ENCODE measurements around the gene TADA2A. TPM values are rescaled to one million over a fixed set of nuclear protein-coding genes. Genes with fewer than 3 reads are reported as not detected.

Gene TADA2A
- total RNA-seq, 5 donors from 2014 or later (not counting 1 experiment from before 2014, with no cell fraction given), result 14.5 to 27.3 (median 21.9) TPM

GRCh38 chr17:37425268-37425667, 18.6 kb downstream of the TADA2A start:
- DNase-seq (no peak), ATAC-seq (replicated peaks in 1 of 4) (no peak)
- H3K36me3 Mint-ChIP-seq, result peaks cover 33% of the 10 kb centered on the region
- no peak overlapping the region for H3K27ac Mint-ChIP-seq
- no peaks in the 10 kb centered on the region for H3K27me3 ChIP-seq (replicated peaks in 1 of 2; ENCODE audit: control insufficient read depth in 2 of 2, extremely low read depth in 1 of 2, insufficient read depth in 2 of 2, low read length in 1 of 2)
- H3K4me1 Mint-ChIP-seq, result peaks cover 0 to 9% (median 7%) of the 10 kb centered on the region in 3 donors
- H3K27ac ChIP-seq (ENCODE audit: low read length), result no peak overlapping the region
- H3K4me3 Mint-ChIP-seq, result no peak overlapping the region
- WGBS (ENCODE audit: insufficient coverage), result no CpG with 5 or more reads among the region's 1 CpG
- H3K4me3 ChIP-seq (ENCODE audit: control insufficient read depth in 1 of 2, extremely low read depth in 1 of 2, low read length in 1 of 2), result no peak overlapping the region
- ChIA-PET POLR2A (no interaction called here), CTCF (interaction anchor here in 1 of 2 donors (0.6 kb wide), 1 partner anchor 25 kb away, joined by 4 read pairs; no protein-coding TSS in a partner anchor)
- H3K4me1 ChIP-seq (ENCODE audit: control insufficient read depth in 1 of 2, extremely low read depth in 1 of 2, insufficient read depth in 2 of 2, low read length in 2 of 2), result no peaks in the 10 kb centered on the region
- no peaks in the 10 kb centered on the region for H3K9me3 ChIP-seq
- no peaks in the 10 kb centered on the region for H3K27me3 Mint-ChIP-seq
- H3K36me3 ChIP-seq (ENCODE audit: control insufficient read depth in 2 of 2, extremely low read depth in 1 of 2, insufficient read depth in 1 of 2, low read length in 1 of 2), result peaks cover 7 to 60% of the 10 kb centered on the region in 2 donors
- no peaks in the 10 kb centered on the region for H3K9me3 Mint-ChIP-seq

DNA sequence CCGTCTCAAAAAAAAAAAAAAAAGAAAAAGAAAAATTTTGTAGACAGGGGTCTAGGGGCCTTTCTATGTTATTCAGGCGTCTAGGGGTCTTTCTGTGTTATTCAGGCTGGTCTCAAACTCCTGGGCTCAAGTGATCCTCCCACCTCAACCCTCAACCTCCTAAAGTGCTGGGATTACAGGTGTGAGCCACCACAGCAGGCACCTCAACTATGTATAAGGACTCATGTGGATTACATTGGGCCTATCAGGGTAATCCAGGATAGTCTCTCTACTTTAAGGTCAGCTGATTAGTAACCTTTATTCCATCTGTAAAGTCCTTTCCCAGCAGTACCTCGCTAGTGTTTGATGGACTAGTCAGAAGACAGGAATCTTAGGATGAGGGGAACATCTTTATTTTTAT, 22.4 kb downstream of the TADA2A start:
- peaks cover 40% of the 10 kb centered on the region for H3K36me3 Mint-ChIP-seq
- no peaks in the 10 kb centered on the region for H3K27me3 ChIP-seq (replicated peaks in 1 of 2; ENCODE audit: control insufficient read depth in 2 of 2, extremely low read depth in 1 of 2, insufficient read depth in 2 of 2, low read length in 1 of 2)
- peaks cover 3 to 61% of the 10 kb centered on the region in 2 donors for H3K36me3 ChIP-seq (ENCODE audit: control insufficient read depth in 2 of 2, extremely low read depth in 1 of 2, insufficient read depth in 1 of 2, low read length in 1 of 2)
- H3K27ac Mint-ChIP-seq, result no peak overlapping the region
- H3K4me3 ChIP-seq (ENCODE audit: control insufficient read depth in 1 of 2, extremely low read depth in 1 of 2, low read length in 1 of 2), result no peak overlapping the region
- DNase-seq (no peak), ATAC-seq (replicated peaks in 1 of 4) (no peak)
- no peaks in the 10 kb centered on the region for H3K4me1 ChIP-seq (ENCODE audit: control insufficient read depth in 1 of 2, extremely low read depth in 1 of 2, insufficient read depth in 2 of 2, low read length in 2 of 2)
- no peaks in the 10 kb centered on the region for H3K27me3 Mint-ChIP-seq
- no peak overlapping the region for H3K4me3 Mint-ChIP-seq
- no peak overlapping the region for H3K27ac ChIP-seq (ENCODE audit: low read length)
- WGBS (ENCODE audit: insufficient coverage), result no CpG with 5 or more reads among the region's 3 CpGs
- no peaks in the 10 kb centered on the region for H3K9me3 Mint-ChIP-seq
- CTCF ChIA-PET, result interaction anchor here in 1 of 2 donors (0.5 kb wide), 1 partner anchor 43 kb away, joined by 3 read pairs; no protein-coding TSS in a partner anchor
- peaks cover 0 to 13% (median 11%) of the 10 kb centered on the region in 3 donors for H3K4me1 Mint-ChIP-seq
- POLR2A ChIA-PET, result no interaction called here
- no peaks in the 10 kb centered on the region for H3K9me3 ChIP-seq

DNA sequence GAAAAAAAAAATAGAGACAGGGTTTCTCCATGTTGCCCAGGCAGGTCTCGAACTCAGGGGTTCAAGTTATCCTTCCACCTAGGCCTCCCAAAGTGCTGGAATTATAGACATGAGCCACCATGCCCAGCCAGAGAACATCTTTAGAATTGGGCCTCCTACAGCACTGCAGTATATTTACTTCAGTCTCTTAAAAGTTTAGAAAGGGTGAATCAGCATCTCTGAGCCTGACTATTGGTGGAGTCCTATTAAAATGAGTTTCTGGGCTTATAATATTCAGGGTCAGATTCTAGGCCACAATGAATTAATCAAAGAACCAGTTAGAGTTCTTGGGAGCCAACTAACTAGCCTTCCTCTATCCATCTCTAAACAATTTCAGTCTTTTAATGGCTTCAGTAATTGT, 22.8 kb downstream of the TADA2A start:
- no peaks in the 10 kb centered on the region for H3K9me3 Mint-ChIP-seq
- H3K27me3 ChIP-seq (replicated peaks in 1 of 2; ENCODE audit: control insufficient read depth in 2 of 2, extremely low read depth in 1 of 2, insufficient read depth in 2 of 2, low read length in 1 of 2), result no peaks in the 10 kb centered on the region
- WGBS (ENCODE audit: insufficient coverage), result no CpG with 5 or more reads among the region's 1 CpG
- H3K4me1 Mint-ChIP-seq, result peaks cover 0 to 13% (median 11%) of the 10 kb centered on the region in 3 donors
- H3K36me3 ChIP-seq (ENCODE audit: control insufficient read depth in 2 of 2, extremely low read depth in 1 of 2, insufficient read depth in 1 of 2, low read length in 1 of 2), result peaks cover 3 to 57% of the 10 kb centered on the region in 2 donors
- ATAC-seq (replicated peaks in 1 of 4) (no peak), DNase-seq (no peak)
- H3K27ac ChIP-seq (ENCODE audit: low read length), result no peak overlapping the region
- no peaks in the 10 kb centered on the region for H3K9me3 ChIP-seq
- H3K27me3 Mint-ChIP-seq, result no peaks in the 10 kb centered on the region
- H3K4me3 Mint-ChIP-seq, result no peak overlapping the region
- no peak overlapping the region for H3K4me3 ChIP-seq (ENCODE audit: control insufficient read depth in 1 of 2, extremely low read depth in 1 of 2, low read length in 1 of 2)
- H3K27ac Mint-ChIP-seq, result peak overlapping the region in 1 of 2 donors; percentile 39
- peaks cover 44% of the 10 kb centered on the region for H3K36me3 Mint-ChIP-seq
- H3K4me1 ChIP-seq (ENCODE audit: control insufficient read depth in 1 of 2, extremely low read depth in 1 of 2, insufficient read depth in 2 of 2, low read length in 2 of 2), result no peaks in the 10 kb centered on the region
- ChIA-PET POLR2A (interaction anchor here in 1 of 2 donors (0.6 kb wide), 1 partner anchor 9 kb away, joined by 3 read pairs; no protein-coding TSS in a partner anchor), CTCF (no interaction called here)

DNA sequence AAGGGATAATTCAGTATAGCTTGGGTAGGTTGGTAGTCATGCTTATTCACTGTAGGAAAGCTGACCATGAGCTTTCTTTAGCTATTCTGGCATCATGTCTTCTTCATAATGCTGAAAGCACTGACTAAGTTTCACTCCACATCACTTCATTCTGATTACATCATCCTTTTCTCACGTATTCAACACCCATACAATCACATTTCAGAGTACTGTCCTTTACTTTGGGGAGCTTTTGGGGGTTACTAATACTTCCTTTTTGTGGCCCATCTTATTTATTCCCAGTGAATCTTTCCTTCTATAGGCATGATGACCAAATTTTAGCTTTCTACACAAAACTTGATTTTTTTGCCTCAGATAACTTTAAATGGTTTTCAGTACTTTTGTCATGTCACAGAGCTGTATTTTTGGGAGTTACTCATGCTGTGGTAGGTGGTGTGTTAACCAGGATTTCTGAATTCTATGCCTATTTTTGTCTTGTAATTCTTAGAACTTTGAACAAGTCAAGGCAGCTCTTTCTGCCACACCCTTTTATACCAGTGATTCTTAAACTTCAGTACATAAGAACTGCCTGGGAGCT, 23.5 kb downstream of the TADA2A start:
- ATAC-seq (replicated peaks in 1 of 4) (no peak), DNase-seq (no peak)
- peaks cover 3 to 54% of the 10 kb centered on the region in 2 donors for H3K36me3 ChIP-seq (ENCODE audit: control insufficient read depth in 2 of 2, extremely low read depth in 1 of 2, insufficient read depth in 1 of 2, low read length in 1 of 2)
- H3K36me3 Mint-ChIP-seq, result peaks cover 41% of the 10 kb centered on the region
- peaks cover 0 to 13% (median 11%) of the 10 kb centered on the region in 3 donors for H3K4me1 Mint-ChIP-seq
- no peaks in the 10 kb centered on the region for H3K9me3 Mint-ChIP-seq
- H3K9me3 ChIP-seq, result no peaks in the 10 kb centered on the region
- no peak overlapping the region for H3K27ac ChIP-seq (ENCODE audit: low read length)
- H3K4me3 ChIP-seq (ENCODE audit: control insufficient read depth in 1 of 2, extremely low read depth in 1 of 2, low read length in 1 of 2), result no peak overlapping the region
- H3K27me3 Mint-ChIP-seq, result no peaks in the 10 kb centered on the region
- 14% methylated on average over 1 of the region's 1 CpG for WGBS (ENCODE audit: insufficient coverage)
- no peaks in the 10 kb centered on the region for H3K27me3 ChIP-seq (replicated peaks in 1 of 2; ENCODE audit: control insufficient read depth in 2 of 2, extremely low read depth in 1 of 2, insufficient read depth in 2 of 2, low read length in 1 of 2)
- ChIA-PET CTCF (no interaction called here), POLR2A (interaction anchor here in 1 of 2 donors (0.6 kb wide), 1 partner anchor 8 kb away, joined by 3 read pairs; no protein-coding TSS in a partner anchor)
- H3K4me3 Mint-ChIP-seq, result no peak overlapping the region
- H3K27ac Mint-ChIP-seq, result peak overlapping the region; percentile 39 to 56
- no peaks in the 10 kb centered on the region for H3K4me1 ChIP-seq (ENCODE audit: control insufficient read depth in 1 of 2, extremely low read depth in 1 of 2, insufficient read depth in 2 of 2, low read length in 2 of 2)

- peaks cover 0 to 36% of the 10 kb centered on the region in 2 donors for H3K36me3 ChIP-seq (ENCODE audit: control insufficient read depth in 2 of 2, extremely low read depth in 1 of 2, insufficient read depth in 1 of 2, low read length in 1 of 2)
- peaks cover 33% of the 10 kb centered on the region for H3K36me3 Mint-ChIP-seq
- WGBS (ENCODE audit: insufficient coverage), result no CpG with 5 or more reads among the region's 2 CpGs
- POLR2A ChIA-PET, result no interaction called here
- H3K4me1 Mint-ChIP-seq, result peaks cover 0 to 13% (median 11%) of the 10 kb centered on the region in 3 donors
- no peaks in the 10 kb centered on the region for H3K9me3 ChIP-seq
- no peak overlapping the region for H3K27ac Mint-ChIP-seq
- ATAC-seq (replicated peaks in 1 of 4) (no peak), DNase-seq (no peak)
- H3K27ac ChIP-seq (ENCODE audit: low read length), result no peak overlapping the region
- no peaks in the 10 kb centered on the region for H3K4me1 ChIP-seq (ENCODE audit: control insufficient read depth in 1 of 2, extremely low read depth in 1 of 2, insufficient read depth in 2 of 2, low read length in 2 of 2)
- no peaks in the 10 kb centered on the region for H3K9me3 Mint-ChIP-seq
- H3K27me3 ChIP-seq (replicated peaks in 1 of 2; ENCODE audit: control insufficient read depth in 2 of 2, extremely low read depth in 1 of 2, insufficient read depth in 2 of 2, low read length in 1 of 2), result no peaks in the 10 kb centered on the region
- H3K27me3 Mint-ChIP-seq, result no peaks in the 10 kb centered on the region
- CTCF ChIA-PET, result no interaction called here
- H3K4me3 Mint-ChIP-seq, result no peak overlapping the region
- H3K4me3 ChIP-seq (ENCODE audit: control insufficient read depth in 1 of 2, extremely low read depth in 1 of 2, low read length in 1 of 2), result no peak overlapping the region
Measured at GRCh38 chr17:37432671-37433070, 26.0 kb downstream of the TADA2A start.

DNA sequence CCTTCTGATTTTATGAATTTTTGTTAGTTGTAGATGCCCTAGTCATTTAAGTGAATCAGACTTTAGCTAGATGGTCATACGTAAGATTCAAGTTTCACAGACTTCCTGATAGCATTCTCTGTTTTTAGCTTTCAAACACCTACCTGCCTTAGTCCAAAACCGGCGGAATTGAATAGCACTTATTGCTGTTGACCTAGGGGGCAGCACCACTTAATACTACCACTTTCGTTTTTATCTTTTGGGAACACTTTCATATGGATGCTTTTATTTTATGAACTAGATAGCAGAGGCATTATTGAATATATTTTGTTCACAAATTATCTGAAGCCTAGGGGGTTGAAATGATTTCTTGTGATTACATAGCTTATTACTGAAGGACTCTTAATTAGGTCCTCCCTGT, 31.5 kb downstream of the TADA2A start:
- Histone ChIP-seq H3K9me3 (no peaks in the 10 kb centered on the region), H3K4me1 (ENCODE audit: control insufficient read depth in 1 of 2, extremely low read depth in 1 of 2, insufficient read depth in 2 of 2, low read length in 2 of 2) (no peaks in the 10 kb centered on the region), H3K36me3 (ENCODE audit: control insufficient read depth in 2 of 2, extremely low read depth in 1 of 2, insufficient read depth in 1 of 2, low read length in 1 of 2) (peaks cover 0 to 48% of the 10 kb centered on the region in 2 donors), H3K4me3 (ENCODE audit: control insufficient read depth in 1 of 2, extremely low read depth in 1 of 2, low read length in 1 of 2) (no peak overlapping the region), H3K27me3 (replicated peaks in 1 of 2; ENCODE audit: control insufficient read depth in 2 of 2, extremely low read depth in 1 of 2, insufficient read depth in 2 of 2, low read length in 1 of 2) (no peaks in the 10 kb centered on the region), H3K27ac (ENCODE audit: low read length) (no peak overlapping the region)
- Mint-ChIP-seq H3K27ac (no peak overlapping the region), H3K4me1 (peaks cover 0 to 3% (median 0%) of the 10 kb centered on the region in 3 donors), H3K4me3 (no peak overlapping the region), H3K9me3 (no peaks in the 10 kb centered on the region), H3K36me3 (peaks cover 47% of the 10 kb centered on the region), H3K27me3 (no peaks in the 10 kb centered on the region)
- POLR2A ChIA-PET, result interaction anchor here in 1 of 2 donors (0.6 kb wide), 1 partner anchor 8 kb away, joined by 3 read pairs; no protein-coding TSS in a partner anchor
- CTCF ChIA-PET, result interaction anchor here (0.6 to 0.7 kb wide), 2 partner anchors 175 to 878 kb away, joined by 3 read pairs; no protein-coding TSS in a partner anchor
- DNase-seq (no peak), ATAC-seq (replicated peaks in 1 of 4) (no peak)
- WGBS (ENCODE audit: insufficient coverage), result 100% methylated on average over 1 of the region's 4 CpGs

All from T-cell (primary cell).